HG03342 (cell line): ENCODE measurements around the gene MMAB.

Source experiments
- ATAC-seq: cut with Tn5 transposase; IDR thresholded peaks from one replicate; pipeline ENCODE4 v1.9.1; 2021; ENCODE audit warnings: mild to moderate bottlenecking, moderate library complexity; ENCODE audit not compliant: unreplicated experiment

MMAB gene

DNA sequence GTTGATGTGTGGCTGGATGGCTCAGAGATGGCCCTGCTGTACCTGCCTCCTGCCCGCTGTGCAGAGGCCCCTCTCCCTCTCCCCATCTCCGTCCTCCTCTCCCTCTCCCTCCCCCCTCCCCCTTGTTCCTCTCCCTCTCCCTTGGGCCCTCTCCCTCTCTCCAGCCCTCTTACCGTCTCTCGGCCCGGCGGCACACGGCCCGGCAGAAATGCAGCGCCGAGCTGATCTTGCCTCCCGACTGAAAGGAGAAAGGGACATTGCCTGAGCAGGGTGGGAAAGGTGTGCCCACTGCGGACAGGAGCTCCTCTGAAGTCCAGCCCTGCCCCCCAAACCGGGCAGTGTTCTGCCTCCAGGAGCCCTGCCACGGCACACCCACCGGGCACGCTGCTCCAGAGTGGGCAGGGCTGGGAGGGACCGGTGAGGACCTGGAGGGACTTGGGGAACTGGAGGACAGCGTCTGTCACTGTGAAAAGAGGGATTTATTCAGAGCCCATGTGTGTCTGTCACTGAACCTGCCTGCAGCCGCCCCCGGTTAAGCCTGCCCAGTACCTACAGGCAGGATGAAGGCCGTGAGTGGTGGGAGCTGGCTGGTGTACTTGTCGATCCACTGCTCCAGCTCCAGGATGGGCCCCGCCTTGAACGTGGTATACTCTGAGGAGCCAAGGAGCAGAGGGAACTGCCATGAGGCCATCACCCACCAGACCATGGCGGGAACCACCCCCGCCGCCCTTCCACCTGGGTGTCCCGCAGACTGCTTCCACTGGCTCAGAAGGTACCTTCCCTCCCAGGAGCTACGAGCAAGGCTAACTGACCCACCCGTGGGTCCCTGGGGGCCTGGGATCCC, 12.2 kb downstream of the MMAB start:
- no peak for ATAC-seq

DNA sequence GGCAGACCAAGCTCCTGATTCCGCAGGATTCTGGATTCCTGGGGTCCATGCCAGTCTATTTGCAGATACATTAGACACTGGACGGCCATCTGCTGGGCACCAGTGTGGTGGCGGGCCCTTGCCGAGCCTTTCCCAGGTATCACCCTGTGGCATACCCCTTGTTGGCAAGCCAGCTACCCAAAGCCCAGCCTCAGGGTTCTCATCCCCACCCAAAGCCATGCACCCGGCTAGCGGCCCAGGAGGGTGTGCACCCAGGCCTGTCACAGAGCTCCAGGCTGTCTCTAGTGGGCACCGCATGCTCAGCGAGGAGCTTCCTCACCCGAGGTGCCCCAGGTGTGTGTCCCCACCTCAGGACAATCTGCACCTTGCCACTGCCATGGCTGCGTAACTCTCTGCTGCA, 13.7 kb downstream of the MMAB start:
- no peak for ATAC-seq

DNA sequence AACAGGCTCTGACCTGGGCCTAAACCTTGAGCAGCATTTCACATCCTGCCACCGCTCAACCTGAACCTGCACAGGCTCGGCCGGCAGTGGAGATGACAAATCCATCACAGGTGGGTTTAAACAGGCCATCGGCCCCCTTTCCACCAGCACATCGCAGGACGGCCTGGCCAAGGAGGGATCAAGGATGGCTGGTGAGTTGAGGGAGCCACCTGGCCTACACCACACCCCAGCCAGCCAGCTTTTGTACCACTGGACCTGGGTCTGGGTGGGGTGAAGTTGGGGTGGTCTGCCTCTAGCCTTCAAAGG, 14.2 kb downstream of the MMAB start:
- ATAC-seq, result no peak

DNA sequence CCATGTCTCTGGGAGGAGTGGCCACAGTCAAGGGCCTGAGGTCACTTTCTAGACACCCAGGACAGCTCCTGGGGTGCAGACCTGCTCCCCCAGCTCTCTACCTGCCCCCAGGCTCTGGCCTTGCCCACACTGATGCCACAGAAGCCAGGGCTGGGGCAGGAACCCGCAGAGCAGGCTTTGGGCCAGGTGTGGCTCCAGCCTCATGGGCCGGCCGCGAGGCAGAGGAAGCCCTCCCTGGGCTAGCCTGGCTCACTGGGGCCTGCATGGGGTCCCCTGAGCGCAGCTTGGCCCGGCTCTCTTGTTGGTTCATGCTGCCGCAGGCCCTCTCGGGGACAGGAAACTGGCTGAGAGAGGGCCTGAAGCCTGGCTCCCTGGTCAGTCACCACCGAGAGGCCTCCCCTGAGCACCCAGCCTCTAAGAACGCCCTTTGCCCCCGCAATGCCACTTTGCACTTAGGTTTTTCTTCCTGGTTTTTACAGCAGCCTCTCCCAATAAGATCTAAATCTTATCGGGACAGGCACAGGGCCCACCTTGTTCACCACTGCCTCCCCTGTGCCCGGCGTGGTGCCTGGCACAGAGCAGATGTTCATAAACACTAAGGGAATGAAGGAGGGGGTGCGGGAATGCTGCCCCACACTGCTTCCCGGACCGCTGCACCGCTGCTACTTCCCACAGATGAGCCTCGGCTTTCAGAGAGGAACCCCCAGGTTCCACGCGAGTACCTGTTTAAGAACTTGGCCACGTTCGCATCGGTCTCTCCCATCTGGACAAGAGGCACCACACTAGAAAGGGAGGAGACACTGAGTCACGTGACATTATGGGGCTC, 14.7 kb downstream of the MMAB start:
- ATAC-seq, result no peak

DNA sequence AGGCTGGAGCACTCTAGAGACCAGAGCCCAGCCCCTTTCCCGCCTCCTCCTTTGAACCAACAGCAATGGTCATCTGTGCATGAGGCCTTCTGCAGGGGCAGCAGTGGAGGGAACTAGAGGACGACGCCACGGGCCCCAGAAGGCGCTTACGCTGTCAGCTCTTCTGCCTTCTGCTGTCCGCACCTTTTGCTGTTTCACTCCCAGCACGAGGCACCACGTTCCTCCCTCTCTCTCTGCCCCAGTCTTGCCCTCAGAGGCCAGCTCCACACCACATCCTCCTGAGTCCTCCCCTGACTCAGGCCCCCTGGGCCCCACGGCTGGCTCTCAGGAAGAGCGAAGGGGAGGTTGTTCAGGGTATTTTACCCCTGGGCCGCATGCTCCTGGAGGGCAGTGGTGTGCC, 15.5 kb downstream of the MMAB start:
- no peak for ATAC-seq

DNA sequence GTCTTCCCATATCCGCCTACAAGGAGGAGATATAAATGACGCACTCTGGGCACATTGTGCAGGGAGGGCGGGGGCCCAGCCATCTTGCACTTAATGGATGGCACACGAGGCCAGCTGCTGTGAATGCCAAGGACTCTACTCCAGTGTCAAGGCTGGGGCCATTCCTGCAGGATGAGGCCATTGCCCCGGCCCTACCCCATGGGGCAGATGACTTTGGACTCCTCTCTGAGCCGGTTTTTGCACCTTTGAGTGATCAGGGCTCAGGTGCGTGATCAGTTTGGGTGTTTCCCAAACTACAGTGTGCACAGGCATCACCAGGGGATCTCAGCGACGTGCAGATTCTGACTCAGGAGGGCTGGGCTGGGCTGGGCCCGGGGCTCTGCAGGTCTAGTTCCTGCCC, 16.1 kb downstream of the MMAB start:
- no peak for ATAC-seq

DNA sequence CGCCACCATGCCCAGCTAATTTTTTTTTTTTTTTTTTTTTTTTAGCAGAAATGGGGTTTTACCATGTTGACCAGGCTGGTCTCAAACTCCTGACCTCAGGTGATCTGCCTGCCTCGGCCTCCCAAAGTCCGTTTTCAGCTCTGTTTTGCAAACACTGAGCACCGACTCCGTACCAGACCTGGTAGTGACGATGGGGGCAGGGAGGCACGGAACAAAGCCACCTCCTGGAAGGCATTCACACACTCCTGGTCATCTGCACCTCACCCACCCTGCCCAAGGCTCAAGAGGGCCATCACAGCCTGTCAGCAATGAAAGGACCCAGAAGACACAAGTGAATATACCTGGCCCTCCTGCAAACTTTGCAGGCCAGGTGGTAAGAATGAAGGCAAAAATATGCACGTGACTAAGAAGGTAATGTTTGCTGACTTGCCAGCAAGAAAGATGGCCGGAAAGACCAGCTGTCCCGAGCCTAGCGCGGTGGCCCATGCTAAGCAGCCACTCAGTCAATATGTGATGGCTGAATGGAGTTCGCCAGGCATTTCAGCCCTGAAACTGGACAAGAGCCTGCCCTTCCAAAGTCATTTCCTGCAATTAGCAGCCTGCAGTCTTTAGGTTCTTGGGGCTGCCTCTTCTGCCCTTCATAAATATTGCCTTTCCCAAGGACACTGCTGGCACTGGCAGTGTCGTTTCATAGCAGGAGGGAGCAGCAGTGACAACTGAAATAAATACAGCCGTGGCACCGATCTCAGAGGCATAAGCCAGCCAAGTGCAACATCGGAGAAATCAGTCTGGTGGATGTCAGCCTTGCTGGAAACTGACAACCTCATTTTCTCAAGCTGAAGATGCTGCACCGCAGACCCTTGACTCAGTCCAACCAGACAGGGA, 17.6 kb downstream of the MMAB start:
- ATAC-seq, result no peak

DNA sequence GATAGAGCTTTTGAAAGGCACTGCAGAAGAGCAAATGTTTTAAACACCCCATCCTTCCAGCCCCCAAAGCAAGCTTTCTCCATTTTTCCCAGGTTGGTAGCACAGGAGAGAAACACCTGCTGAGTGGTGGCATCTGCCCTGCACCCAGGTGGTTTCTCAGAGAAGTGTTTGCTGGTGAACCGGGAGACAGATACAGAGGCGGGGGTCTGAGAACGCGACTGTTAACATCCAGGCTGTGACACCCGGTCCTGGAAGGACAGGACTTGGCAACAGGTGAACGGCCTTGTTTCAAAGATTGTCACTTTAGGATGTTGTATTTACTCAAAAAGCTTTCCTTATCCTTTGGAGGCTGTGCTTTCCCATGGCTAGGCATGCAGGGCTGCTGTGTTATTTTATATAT, 18.5 kb downstream of the MMAB start:
- ATAC-seq, result no peak

DNA sequence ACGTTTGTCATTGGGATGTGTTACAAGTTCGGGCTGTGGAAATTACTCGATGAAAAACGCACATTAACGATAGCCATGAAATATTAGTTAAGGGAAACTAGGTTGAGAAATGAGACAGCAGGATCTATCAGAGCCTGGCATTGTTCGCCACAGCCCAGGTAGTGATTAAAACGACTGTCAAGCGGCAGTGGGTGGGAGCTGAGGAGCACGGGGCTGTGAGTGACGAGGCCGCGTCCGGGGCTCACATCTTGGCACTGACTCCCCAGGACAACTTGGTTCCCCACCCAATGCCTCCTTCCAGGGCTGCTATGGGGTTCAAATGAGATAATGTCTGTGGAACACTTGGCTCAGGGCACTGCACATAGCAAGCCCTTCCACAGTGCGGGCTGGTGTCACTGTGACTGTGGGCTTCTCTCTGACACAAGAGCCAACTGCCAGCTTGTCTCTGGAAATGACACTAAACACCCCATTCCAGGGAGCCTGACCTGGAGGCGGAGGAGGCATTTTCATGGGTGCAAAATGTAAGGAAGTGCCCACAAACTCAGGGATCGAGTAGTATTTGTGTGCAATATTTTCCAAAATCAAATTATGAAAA, 19.3 kb downstream of the MMAB start:
- no peak for ATAC-seq

DNA sequence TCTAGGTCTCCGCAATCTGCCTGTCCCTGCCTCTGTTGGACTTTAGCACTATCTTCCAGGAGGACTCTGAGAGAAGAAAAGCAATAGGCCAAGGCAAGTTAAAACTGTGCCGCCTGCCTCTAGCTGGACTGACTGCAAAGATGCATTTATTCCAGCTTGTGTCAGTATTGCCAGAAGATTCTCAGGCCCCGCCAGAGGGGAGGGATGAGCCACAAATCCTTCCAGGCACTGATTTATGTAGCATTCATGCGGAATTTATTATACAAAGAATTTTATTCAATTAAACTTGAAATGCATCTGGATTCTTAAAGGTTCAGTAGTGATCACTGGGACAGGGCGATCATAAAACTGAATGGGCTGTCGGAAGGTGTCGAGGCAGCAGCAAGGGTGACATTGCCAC, 19.8 kb downstream of the MMAB start:
- no peak for ATAC-seq

DNA sequence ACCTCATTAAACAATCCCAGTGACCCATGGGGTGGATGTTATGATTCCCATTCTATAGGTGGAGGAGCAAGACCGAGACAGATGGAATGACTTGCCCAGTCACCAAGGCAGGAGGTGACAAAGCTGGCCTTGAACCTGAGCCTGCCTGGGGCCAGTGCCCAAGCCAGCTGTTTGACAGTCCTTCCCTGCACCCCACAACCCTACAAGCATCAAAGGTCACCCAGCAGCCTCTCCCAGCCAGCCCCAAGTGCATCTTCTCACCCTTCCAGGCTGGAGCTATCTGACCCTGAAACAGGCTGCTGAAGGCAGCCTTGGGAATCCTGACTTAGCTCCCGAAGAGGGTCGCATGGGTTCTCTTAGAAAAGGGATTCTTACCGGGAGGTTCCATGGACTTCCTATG, 20.3 kb downstream of the MMAB start:
- ATAC-seq, result no peak

DNA sequence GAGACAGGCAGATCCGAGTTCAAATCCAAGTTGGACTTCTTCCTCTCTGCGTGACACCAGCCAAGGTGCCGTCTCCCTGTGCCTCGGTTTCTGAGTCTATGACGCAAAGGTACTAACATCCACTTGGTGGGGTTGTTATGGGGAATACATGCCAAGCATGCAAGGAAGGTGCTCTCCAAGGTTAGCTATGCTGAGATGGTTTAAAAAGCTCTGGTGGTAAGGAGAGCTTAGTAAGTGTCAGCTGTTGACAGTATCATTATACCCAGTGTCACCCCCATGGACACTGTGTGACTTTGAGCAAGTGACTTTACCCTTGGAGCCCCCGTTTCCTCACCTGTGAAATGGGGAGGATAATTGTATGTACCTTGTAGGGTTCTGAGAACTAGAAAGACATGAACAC, 22.2 kb downstream of the MMAB start:
- no peak for ATAC-seq

DNA sequence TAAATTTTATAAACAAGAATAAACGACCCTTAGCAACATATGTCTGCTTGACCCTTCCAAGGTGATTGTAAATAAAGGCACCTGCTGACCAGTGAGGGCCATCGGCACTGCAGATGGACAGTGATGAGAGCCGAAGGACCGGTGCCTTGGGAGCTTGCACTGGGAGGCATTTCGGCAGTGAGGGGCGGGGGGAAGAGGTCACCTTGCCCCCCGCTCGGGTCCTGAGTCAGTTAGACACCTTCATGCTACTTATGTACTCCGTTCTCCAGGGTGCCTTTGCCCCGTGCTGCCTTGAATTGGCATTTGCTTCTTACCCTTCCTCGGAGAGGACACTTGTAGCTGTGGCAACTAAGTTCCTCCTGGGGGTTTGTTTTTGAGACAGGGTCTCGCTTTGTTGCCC, 23.0 kb downstream of the MMAB start:
- ATAC-seq, result no peak

DNA sequence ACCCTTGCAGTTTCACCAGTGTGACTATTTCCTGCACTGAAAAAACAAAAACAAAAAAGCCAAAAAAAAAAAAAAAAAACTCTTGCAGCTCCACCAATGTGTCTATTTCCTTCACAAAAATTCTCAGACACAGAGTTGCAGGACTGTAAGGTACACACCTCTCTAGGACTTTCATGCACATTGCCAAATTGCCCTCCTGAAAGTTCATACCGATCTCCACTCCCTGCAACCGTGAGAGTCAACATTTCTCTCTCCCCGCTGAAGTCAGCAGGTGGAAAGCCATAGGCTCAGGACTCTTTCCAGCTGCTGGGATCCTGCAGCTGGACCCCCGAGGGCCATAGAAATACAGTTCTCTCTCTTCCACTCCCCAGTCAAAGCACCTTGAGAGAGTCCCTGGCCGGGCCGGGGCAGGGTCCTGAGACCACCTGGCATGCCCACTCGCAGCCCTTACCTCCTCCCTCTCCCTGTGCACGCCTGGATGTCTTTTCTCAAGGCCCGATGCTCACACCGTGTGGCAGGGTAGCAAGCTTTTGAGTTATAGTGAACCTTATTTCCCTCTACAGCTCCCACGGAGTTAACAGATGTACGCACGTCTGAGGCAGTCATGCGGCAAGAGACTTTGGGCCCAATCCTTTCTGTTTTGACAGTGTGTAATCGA, 23.6 kb downstream of the MMAB start:
- no peak for ATAC-seq

DNA sequence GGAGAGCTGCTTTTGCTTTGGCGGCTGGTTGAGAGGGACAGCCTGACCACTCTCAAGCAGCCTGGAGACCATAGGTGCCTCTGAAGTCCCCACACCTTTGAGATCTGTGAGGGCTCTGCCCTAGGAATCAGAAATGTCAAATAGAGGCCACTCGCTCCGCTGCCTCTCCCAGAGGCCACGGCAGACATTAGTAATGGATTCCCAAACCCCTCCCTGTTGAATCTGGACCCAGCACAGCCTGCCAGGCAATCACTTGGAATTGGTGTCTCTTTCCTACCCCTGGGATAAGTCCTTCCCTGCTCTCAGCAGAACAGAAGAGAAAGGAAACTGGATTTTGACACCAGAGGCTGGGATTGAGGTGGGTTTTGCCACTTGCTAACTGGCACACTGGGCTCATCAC, 25.0 kb downstream of the MMAB start:
- ATAC-seq, result no peak

DNA sequence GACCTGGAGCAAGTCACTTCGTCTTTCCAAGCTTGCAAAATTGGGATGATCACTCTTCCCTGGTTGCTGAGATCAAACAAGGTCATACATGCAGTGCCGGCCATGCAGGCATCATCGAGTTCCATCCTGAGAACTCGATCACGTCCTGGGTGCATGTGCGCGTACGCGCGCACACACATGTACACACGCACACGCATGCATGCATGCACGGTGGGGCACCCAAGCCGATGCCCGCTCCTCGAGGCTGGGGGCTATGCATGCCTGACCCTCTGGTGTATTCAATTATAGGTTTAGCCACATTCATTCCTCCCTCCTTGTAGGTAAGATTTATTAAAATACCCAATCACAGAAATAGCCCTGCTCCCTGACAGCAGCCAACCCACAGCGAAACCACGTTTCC, 26.0 kb downstream of the MMAB start:
- ATAC-seq, result no peak

DNA sequence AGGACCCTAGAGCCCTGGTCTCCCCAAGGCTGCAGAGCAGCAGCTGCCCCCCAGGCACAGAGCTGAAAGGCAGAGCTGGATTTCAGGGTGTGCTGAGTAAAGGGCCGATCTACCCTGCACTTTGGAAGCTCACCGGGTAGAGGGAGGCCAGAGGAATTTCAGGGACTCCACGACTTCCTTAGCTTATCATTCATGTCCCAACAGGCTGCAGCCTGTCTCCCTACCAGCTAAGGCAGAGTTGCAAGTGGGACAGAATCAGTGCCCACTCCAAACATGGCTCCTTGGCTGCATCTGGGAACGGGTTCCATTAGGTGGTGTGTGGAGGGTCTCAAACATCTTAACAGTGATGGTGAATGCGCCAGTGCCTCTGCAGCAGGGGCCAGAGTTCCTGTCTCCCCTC, 27.5 kb downstream of the MMAB start:
- no peak for ATAC-seq

DNA sequence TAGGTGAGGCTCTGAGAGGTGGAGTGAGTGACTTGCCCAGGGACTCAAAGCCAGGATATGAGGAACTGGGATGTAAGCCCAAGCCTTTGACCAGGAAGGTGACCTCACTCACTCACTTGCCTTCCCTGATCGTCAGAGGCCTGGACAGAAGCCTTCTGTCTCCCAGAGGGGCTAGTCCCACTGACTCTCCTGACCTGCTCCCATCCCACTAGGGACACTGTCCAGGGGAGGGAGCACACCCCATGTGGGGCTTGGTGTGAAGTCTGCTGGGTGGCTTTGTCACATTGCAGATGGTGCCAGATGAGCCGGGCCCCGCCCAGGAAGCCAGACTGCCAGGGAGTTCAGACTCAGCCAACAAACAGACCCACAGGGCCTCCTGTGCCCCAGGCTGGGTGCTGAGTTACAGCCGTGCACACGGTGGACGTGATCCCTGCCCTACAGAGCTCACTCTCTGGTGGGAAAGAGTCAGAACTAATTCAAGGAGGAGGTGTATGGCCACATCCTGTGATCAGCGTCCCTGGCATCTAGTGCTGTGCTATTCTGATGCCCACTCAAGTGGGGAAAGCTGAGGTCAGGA, 28.3 kb downstream of the MMAB start:
- ATAC-seq, result no peak

DNA sequence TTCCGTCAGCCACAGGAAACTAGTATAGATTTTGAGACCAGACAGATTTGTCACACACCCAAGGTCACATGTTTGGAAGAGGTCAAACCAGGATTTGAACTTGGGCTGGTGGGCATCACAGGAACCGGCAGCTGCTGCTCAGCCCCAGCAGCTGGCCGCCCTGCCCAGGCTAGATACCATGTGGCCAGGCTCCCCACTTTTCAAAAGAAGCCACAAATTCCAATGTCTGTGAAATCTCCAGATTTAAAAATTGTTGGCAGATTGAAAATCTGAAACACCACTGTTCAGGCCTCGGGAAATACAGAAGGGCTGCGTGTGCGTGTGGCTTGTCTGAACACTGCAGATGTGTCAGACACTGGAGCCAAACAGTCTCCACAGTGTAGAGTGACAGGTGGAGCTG, 30.4 kb downstream of the MMAB start:
- no peak for ATAC-seq

DNA sequence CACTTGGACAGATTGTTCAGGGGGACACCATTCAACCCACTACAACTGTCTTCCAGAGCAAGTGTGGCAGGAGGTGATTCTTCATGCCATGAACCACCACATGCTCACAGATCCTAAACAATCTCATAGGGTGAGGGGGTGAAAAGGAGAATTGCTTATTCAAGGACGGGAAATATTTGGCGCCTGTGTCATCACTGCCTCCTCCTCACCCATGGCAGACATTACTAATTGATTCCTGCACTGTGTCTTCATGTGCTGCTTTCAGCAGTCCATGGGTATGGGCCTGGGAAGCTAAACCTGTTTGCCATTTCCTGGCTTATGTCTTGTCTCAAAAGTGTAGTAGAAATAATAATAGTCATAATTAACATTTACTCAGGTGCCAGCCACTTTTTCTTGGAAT, 31.3 kb downstream of the MMAB start:
- no peak for ATAC-seq

DNA sequence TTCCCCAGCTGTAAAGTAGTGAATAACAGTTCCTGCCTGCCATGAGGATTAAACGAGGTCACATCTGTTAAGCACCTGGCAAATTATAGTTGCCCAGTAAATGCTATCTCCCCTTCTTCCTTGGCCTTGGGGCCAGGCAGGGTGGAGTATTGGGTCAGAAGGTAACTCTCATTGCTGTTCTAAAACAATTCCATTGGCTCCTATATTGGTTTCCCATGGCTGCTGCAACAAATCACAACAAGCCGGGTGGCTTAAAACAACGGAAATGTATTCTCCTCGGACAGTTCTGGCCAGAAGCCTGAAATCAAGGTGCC, 31.9 kb downstream of the MMAB start:
- ATAC-seq, result no peak
